WERI-Rb-1 (cell line): ENCODE results near the gene ATXN7.

Experiments used
- DNase-seq: peaks from one replicate; pipeline ENCODE4 v3.0.0-alpha.2; 2020
- H3K27ac ChIP-seq: fragments of 250-450 bp; sonication (Bioruptor Pico); 2 replicates; pipeline ENCODE4 v1.5.1; 2020; ENCODE audit warnings: mild to moderate bottlenecking, moderate library complexity
- H3K27me3 ChIP-seq: fragments of 250-450 bp; sonication (Bioruptor Pico); 2 replicates; pipeline ENCODE4 v1.5.1; 2021; ENCODE audit warnings: mild to moderate bottlenecking, low read depth, moderate library complexity; ENCODE audit not compliant: insufficient read depth, severe bottlenecking
- H3K36me3 ChIP-seq: fragments of 250-450 bp; sonication (Bioruptor Pico); 2 replicates; pipeline ENCODE4 v1.5.1; 2020; ENCODE audit warnings: mild to moderate bottlenecking, moderate library complexity
- H3K4me3 ChIP-seq: 2 replicates; pipeline ENCODE4 v1.5.1; 2011; ENCODE audit warnings: low read depth, mild to moderate bottlenecking, control low read depth, low read length
- H3K9me3 ChIP-seq: fragments of 250-450 bp; sonication (Bioruptor Pico); 2 replicates; pipeline ENCODE4 v1.5.1; 2021; ENCODE audit warnings: mild to moderate bottlenecking, moderate library complexity; ENCODE audit not compliant: severe bottlenecking
- TF ChIP-seq, protein P1 (sequence below): IDR thresholded peaks from 2 replicates; pipeline ENCODE4 v1.5.1; 2011; ENCODE audit warnings: low read depth, mild to moderate bottlenecking, control low read depth, inconsistent platforms, low read length

Gene ATXN7

GRCh38 chr3:64011685-64012084 lies 148.0 kb downstream of the ATXN7 start:
- Histone ChIP-seq H3K4me3 (no peak overlapping the region), H3K27me3 (no peaks in the 10 kb centered on the region), H3K27ac (no peak overlapping the region), H3K9me3 (no peaks in the 10 kb centered on the region), H3K36me3 (peaks cover 82% of the 10 kb centered on the region)
- DNase-seq, result no peak
- TF ChIP-seq, protein P1, sequence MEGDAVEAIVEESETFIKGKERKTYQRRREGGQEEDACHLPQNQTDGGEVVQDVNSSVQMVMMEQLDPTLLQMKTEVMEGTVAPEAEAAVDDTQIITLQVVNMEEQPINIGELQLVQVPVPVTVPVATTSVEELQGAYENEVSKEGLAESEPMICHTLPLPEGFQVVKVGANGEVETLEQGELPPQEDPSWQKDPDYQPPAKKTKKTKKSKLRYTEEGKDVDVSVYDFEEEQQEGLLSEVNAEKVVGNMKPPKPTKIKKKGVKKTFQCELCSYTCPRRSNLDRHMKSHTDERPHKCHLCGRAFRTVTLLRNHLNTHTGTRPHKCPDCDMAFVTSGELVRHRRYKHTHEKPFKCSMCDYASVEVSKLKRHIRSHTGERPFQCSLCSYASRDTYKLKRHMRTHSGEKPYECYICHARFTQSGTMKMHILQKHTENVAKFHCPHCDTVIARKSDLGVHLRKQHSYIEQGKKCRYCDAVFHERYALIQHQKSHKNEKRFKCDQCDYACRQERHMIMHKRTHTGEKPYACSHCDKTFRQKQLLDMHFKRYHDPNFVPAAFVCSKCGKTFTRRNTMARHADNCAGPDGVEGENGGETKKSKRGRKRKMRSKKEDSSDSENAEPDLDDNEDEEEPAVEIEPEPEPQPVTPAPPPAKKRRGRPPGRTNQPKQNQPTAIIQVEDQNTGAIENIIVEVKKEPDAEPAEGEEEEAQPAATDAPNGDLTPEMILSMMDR, result no peak

GRCh38 chr3:64016941-64017620 lies 153.4 kb downstream of the ATXN7 start:
- peaks cover 93% of the 10 kb centered on the region for H3K36me3 ChIP-seq
- H3K4me3 ChIP-seq, result no peak overlapping the region
- no peaks in the 10 kb centered on the region for H3K27me3 ChIP-seq
- no peak for DNase-seq
- H3K27ac ChIP-seq, result no peak overlapping the region
- no peaks in the 10 kb centered on the region for H3K9me3 ChIP-seq
- TF ChIP-seq, protein P1, result no peak

- H3K36me3 ChIP-seq, result peaks cover 72% of the 10 kb centered on the region
- TF ChIP-seq, protein P1, result no peak
These were observed 155.6 kb downstream of the ATXN7 start for GRCh38 chr3:64019271-64019670.

DNA sequence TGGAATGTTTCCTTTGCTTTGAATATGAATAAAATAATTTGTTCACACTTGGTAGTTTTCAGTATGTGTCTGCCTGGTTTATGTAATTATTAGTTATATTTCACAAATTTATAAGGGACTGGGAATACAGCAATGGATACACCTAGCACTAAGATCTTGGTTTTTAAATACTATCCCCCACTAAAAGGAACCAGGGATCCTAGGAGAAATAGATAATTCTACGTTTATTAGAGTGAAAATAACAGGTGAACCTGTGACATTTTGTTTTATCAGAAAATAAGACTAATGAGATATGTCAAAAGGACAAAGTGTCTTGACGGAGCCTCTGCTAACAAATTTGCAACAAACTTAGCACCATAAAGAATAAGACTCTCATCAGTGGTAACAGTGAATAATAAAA lies 156.2 kb downstream of the ATXN7 start:
- Histone ChIP-seq H3K9me3 (no peaks in the 10 kb centered on the region), H3K27me3 (no peaks in the 10 kb centered on the region), H3K36me3 (peaks cover 66% of the 10 kb centered on the region), H3K27ac (no peak overlapping the region), H3K4me3 (no peak overlapping the region)
- TF ChIP-seq, protein P1, result no peak
- DNase-seq, result no peak

More at GRCh38 chr3:64019271-64019670, 155.6 kb downstream of the ATXN7 start:
- no peak for DNase-seq
- Histone ChIP-seq H3K27me3 (no peaks in the 10 kb centered on the region), H3K9me3 (no peaks in the 10 kb centered on the region), H3K27ac (no peak overlapping the region), H3K4me3 (no peak overlapping the region)

DNA sequence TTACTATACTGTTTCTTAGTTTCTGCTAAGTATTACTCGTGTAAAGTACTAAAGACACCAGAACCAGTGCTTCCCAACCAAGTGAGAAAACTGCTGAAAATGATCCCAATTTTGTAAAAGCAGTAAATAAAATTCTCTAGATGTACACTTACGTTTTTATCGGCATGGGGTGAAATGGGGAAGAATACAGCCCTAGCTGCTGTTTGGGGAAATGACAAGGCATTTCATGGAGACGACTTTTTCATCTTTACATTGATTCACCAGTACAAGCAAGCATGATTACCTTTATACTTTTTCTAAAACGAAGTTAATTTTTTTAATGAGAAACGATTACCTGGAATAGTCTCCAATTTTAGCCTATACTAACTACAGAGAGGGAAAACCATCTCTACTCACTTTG lies 158.3 kb downstream of the ATXN7 start:
- TF ChIP-seq, protein P1, result no peak
- Histone ChIP-seq H3K4me3 (no peak overlapping the region), H3K36me3 (peaks cover 52% of the 10 kb centered on the region), H3K9me3 (no peaks in the 10 kb centered on the region), H3K27me3 (no peaks in the 10 kb centered on the region), H3K27ac (no peak overlapping the region)
- DNase-seq, result no peak
